K562 (cell line): ENCODE measurements around the gene JUND. TPM values are rescaled to one million over a fixed set of nuclear protein-coding genes. Genes with fewer than 3 reads are reported as not detected.

ENCODE experiments used
- BRD9 ChIP-seq: fragments of 450-650 bp; IDR thresholded peaks from 2 replicates; pipeline ENCODE4 v1.6.1; 2018; ENCODE audit warnings: low read depth; ENCODE audit not compliant: partially characterized antibody
- EP400 ChIP-seq: fragments of 450-650 bp; IDR thresholded peaks from 2 replicates; pipeline ENCODE4 v1.6.1; 2017; ENCODE audit warnings: antibody characterized with exemption, mild to moderate bottlenecking, moderate library complexity
- FOXJ3 ChIP-seq: sonication (generic); formaldehyde crosslinking; IDR thresholded peaks from 2 replicates; pipeline ENCODE4 v1.4.0; 2020; ENCODE audit warnings: mild to moderate bottlenecking, missing genetic modification reagents
- MIER1 ChIP-seq: fragments of 450-650 bp; IDR thresholded peaks from 2 replicates; pipeline ENCODE4 v1.6.1; 2016; ENCODE audit warnings: antibody characterized with exemption, mild to moderate bottlenecking, low read depth
- MYBL2 ChIP-seq, 2 experiments: fragments of 450-650 bp in 1 of 2; sonication (generic) in 1 of 2; formaldehyde crosslinking in 1 of 2; IDR thresholded peaks; 2 replicates each; pipeline versions ENCODE4 v1.6.1 to v1.8.1; 2017 to 2022; ENCODE audit warnings: borderline replicate concordance in 1 of 2, inconsistent platforms in 1 of 2, low read depth in 1 of 2, mild to moderate bottlenecking in 1 of 2, missing genetic modification reagents in 1 of 2, moderate library complexity in 1 of 2
- NFYB ChIP-seq: IDR thresholded peaks from 2 replicates; pipeline ENCODE4 v1.6.1; 2011; ENCODE audit warnings: mild to moderate bottlenecking, moderate library complexity; ENCODE audit not compliant: insufficient read length; ENCODE audit errors: extremely low read depth
- POLR2H ChIP-seq: IDR thresholded peaks from 2 replicates; pipeline ENCODE4 v1.6.1; 2016; ENCODE audit warnings: missing genetic modification characterization, low read depth, mild to moderate bottlenecking, control low read depth, missing compliant biosample characterization, moderate library complexity
- RBBP5 ChIP-seq: fragments of 200-600 bp; sonication (generic); IDR thresholded peaks from 2 replicates; pipeline ENCODE4 v1.6.1; 2012; ENCODE audit warnings: borderline replicate concordance, mild to moderate bottlenecking, low read length, control low read depth, inconsistent platforms; ENCODE audit not compliant: insufficient read depth, poor library complexity, severe bottlenecking
- RBM22 ChIP-seq: fragments of 200-400 bp; formaldehyde crosslinking; IDR thresholded peaks from 2 replicates; pipeline ENCODE4 v1.6.1; 2018; ENCODE audit warnings: low read length, low read depth; ENCODE audit not compliant: poor library complexity, severe bottlenecking
- SPI1 ChIP-seq: IDR thresholded peaks from 2 replicates; pipeline ENCODE4 v1.6.1; 2011; ENCODE audit warnings: low read depth, low read length, control low read depth, borderline replicate concordance
- ZNF445 ChIP-seq: fragments of 250-450 bp; sonication (Bioruptor Pico); IDR thresholded peaks from 2 replicates; pipeline ENCODE4 v1.4.0; 2020; ENCODE audit warnings: low read depth, mild to moderate bottlenecking, moderate library complexity
- ZNF785 ChIP-seq: fragments of 250-450 bp; sonication (Bioruptor Pico); IDR thresholded peaks from 2 replicates; pipeline ENCODE4 v1.4.0; 2020; ENCODE audit warnings: mild to moderate bottlenecking
- polyA plus RNA-seq, 8 experiments: library from polyadenylated mRNA; depleted of rRNA in 4 of 8; stranded (reverse) in 5 of 8; unstranded in 3 of 8; fragments of >200 nt; fragmentation: Nextera tagmentation in 2 of 8; fragmentation: Illumina TruSeq in 1 of 8; extraction: Ambion mirVana in 2 of 8; extraction: Trizol in 1 of 8; gene quantifications; 2 replicates each; pipeline versions ENCODE4 v1.2.1 to v1.2.3, GENCODE V29; 2011 to 2014; ENCODE audit warnings: inconsistent platforms in 1 of 8, missing spikeins in 1 of 8
- total RNA-seq, 7 experiments: library from RNA; depleted of rRNA in 6 of 7; stranded (reverse); fragments of >200 nt in 6 of 7; fragmentation: Illumina TruSeq in 2 of 7; extraction: Trizol in 2 of 7; gene quantifications; 2 replicates each; pipeline versions ENCODE4 v1.2.1 to v1.2.3, GENCODE V29; 2011 to 2021; ENCODE audit warnings: low replicate concordance in 1 of 7
- TF ChIP-seq, protein P1 (sequence below): fragments of 250-450 bp; sonication (Bioruptor Pico); IDR thresholded peaks from 2 replicates; pipeline ENCODE4 v1.8.0; 2021; ENCODE audit warnings: mild to moderate bottlenecking, moderate library complexity
- TF ChIP-seq, protein P2 (sequence below): fragments of 250-450 bp; sonication (Bioruptor Pico); IDR thresholded peaks from 2 replicates; pipeline ENCODE4 v1.8.0; 2021; ENCODE audit warnings: moderate library complexity, mild to moderate bottlenecking, inconsistent platforms
- TF ChIP-seq, protein P3 (sequence below): fragments of 250-450 bp; sonication (Bioruptor Pico); IDR thresholded peaks from 2 replicates; pipeline ENCODE4 v1.5.0; 2021; ENCODE audit warnings: mild to moderate bottlenecking, borderline replicate concordance

The JUND gene
- total and polyA plus RNA-seq, 9 of the 15 experiments (the other 6 are each of a cell fraction or from before 2014, with no cell fraction given), result 6.4 to 286 (median 42.3) TPM

DNA sequence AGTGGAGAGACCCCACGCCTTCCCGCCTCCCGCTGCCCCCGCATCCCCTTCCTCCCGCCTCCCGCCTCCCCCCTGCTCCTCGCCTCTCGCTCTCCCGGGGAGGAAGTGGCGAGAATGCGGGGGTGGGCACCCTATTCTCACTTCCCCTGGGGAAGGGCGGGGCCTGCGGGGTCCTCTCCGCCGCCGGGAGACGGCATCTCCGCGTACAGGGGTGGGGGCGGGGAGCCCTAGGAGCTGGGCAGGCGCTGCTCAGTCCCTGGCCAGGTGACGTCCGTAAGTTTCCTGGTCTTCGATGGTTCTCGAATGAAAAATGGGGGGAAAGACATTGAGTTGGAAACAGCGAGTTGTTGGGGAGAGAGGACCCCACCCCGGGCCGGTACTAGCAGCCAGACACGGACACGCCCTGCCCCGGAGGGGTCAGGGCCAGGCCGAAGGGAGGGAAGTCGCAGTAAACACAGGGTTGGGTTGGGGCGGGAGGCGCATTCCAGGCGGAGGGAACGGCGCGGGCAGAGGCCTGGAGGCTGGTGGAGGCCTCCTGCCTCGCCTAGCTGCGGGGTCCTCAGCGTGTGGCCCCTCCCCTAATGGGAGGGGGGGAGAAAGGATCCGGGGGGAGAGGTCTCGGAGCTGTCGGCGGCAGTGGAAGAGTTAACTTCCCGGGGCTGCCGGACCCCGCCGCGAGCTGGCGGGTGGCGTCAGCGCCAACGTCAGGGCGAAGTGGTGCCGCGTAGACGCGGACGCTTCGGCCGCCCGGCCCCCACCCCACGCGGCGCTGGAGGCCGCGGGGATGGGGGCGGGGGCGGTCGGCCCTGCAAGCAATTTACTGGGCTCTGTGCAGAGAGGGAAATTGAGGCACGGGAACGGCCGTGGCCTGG is 10.4 kb upstream of the JUND start (continued):
- TF ChIP-seq, protein P1, sequence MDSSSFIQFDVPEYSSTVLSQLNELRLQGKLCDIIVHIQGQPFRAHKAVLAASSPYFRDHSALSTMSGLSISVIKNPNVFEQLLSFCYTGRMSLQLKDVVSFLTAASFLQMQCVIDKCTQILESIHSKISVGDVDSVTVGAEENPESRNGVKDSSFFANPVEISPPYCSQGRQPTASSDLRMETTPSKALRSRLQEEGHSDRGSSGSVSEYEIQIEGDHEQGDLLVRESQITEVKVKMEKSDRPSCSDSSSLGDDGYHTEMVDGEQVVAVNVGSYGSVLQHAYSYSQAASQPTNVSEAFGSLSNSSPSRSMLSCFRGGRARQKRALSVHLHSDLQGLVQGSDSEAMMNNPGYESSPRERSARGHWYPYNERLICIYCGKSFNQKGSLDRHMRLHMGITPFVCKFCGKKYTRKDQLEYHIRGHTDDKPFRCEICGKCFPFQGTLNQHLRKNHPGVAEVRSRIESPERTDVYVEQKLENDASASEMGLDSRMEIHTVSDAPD (CRISPR knock-in tag), result no peak
- TF ChIP-seq ZNF785 (CRISPR knock-in tag) (no peak), MYBL2 (IDR thresholded peaks at IDR 0.05; ENCODE audit: low read depth) (no peak), MYBL2 (CRISPR knock-in tag; IDR thresholded peaks at IDR 0.05; ENCODE audit: borderline replicate concordance) (no peak), FOXJ3 (no peak), NFYB (no peak), MIER1 (no peak), RBM22 (peak; percentile 62), EP400 (peak; percentile 81), POLR2H (tag) (peak; percentile 78), RBBP5 (no peak), SPI1 (peak; percentile 97), BRD9 (peak; percentile 65), ZNF445 (CRISPR knock-in tag) (no peak)
- TF ChIP-seq, protein P2, sequence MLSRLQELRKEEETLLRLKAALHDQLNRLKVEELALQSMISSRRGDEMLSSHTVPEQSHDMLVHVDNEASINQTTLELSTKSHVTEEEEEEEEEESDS (CRISPR knock-in tag), result no peak
- TF ChIP-seq, protein P3, sequence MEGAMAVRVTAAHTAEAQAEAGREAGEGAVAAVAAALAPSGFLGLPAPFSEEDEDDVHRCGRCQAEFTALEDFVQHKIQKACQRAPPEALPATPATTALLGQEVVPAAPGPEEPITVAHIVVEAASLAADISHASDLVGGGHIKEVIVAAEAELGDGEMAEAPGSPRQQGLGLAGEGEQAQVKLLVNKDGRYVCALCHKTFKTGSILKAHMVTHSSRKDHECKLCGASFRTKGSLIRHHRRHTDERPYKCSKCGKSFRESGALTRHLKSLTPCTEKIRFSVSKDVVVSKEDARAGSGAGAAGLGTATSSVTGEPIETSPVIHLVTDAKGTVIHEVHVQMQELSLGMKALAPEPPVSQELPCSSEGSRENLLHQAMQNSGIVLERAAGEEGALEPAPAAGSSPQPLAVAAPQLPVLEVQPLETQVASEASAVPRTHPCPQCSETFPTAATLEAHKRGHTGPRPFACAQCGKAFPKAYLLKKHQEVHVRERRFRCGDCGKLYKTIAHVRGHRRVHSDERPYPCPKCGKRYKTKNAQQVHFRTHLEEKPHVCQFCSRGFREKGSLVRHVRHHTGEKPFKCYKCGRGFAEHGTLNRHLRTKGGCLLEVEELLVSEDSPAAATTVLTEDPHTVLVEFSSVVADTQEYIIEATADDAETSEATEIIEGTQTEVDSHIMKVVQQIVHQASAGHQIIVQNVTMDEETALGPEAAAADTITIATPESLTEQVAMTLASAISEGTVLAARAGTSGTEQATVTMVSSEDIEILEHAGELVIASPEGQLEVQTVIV, result peak; percentile 14; the same call in 1 of the 2 replicates
